HG03097 (cell line): ENCODE measurements around the gene FAM200A.
"Not testable (repeated sequence)": the region's sequence is repeated elsewhere in the genome, so short reads cannot be mapped to it uniquely, and the experiment has no call there.

Experiments
- ATAC-seq: cut with Tn5 transposase; IDR thresholded peaks from one replicate; pipeline ENCODE4 v1.9.1; 2021; ENCODE audit not compliant: unreplicated experiment, low FRiP score

FAM200A gene

DNA sequence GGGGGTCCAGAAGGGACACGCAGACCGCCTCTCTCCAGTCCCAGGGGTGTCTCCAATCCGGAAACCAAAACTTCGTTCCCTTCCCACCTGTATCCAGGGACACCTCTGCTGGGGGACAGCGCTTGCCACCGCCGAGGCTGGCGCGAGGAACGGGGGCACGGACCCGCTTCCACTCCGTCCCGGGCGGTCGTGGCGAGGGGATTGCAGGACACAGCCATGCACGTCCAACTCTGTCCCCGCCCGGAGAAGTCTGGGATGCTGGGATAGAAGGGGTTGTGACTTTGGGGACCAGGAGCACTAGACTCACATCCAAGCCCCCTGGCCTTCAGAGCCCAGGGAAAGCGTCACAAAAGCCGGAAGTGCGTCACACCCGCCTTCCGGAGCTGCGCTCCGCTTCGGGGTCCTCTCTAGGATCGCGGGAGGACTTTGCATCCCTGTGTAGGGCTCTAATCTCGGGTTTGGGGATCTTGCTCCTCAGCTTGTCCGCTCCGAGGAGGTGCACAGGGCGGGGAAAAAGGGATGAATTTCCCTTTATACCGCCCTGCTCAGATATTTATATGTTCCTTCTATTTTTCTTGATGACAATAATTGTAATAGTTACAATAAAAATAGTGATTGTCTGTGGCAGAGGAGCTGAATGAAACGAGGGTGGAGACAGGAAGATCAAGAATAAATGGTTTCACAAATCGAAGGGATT lies at the start of gene FAM200A:
FAM200A (minus strand) TSS at position 348 of the 697 bp plus-strand sequence. CDS start 3,707 bp downstream, outside the sequence.
- peak; percentile 78 for ATAC-seq

GRCh38 chr7:99599836-99600235 lies 47.9 kb upstream of the FAM200A start:
- ATAC-seq, result no peak

DNA sequence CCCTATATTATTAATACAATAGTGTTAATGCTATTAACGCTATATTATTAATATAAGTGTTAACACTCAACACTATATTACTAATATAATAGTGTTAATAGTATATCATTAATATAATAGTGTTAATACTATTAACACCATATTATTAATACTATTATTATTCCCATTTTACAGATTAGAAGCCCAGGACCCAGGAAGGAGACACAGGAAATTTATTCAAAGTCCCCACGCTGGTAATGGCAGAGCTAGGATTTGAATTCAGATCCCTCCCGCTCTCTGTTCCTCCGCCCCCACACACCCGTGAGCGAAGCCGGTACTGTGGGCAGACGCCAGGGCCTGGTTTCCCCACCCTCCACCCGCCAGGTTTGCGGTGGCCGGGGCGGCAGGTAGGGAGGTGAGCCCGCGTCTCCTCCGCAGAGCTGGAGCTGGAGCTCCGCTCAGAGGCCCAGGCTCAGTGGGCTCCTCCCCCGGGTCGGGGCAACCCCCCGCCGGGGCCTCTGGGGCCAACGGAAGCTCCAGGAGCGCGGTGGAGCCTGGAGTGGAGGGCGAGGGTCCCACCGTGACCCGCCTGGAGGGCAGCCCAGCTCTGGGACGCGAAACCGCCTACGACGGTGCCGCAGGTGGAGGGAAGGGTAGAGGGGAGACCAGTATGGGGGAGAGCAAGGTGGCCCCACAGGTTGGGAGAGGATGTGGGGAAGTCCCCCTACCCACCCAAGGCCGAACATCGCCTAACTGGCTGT lies 46.0 kb upstream of the FAM200A start, which contains the start of gene TMEM225B:
TMEM225B (plus strand) TSS at position 506 of the 740 bp plus-strand sequence. CDS start 6,122 bp downstream, outside the sequence.
- no peak for ATAC-seq

DNA sequence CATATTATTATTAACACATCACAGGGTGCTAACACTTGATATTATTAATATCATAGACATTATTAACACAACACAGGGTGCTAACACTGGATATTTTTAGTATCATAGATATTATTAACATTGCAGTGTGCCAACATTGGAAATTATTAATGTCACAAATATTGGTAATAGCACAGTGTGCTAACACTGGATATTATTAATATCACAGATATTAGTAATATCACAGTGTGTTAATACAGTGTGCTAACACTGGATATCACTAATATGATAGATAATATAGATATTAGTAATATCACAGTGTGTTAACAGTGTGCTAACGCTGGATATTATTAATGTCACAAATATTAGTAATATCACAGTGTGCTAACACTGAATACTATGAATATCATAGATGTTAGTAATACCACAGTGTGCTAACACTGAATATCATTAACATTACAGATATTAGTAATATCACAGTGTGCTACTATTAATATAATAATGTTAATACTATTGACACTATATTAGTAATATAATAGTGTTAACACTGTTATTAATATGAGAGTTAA lies 44.6 kb upstream of the FAM200A start:
- ATAC-seq, result no peak

- ATAC-seq, result no peak
Observed at GRCh38 chr7:99594948-99595745, 43.2 kb upstream of the FAM200A start.

DNA sequence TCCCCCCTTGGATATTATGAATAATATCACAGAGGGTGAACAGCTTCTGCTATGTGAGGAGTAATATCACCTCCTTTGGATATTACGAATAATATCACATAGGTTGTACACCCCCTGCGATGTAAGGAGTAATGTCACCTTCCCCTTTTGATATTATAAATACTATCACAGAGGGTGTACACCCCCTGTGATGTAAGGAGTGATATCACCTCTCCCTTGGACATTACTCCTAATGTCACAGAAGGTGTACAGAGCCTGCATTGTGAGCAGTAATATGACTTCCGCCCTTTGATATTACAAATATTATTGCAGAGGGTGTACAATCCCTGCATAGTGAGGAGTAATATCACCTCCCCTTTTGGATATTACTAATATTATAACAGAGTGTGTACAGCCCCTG lies 37.0 kb upstream of the FAM200A start:
- no peak for ATAC-seq

- ATAC-seq, result not testable (repeated sequence)
Observed at GRCh38 chr7:99580778-99581332, 28.9 kb upstream of the FAM200A start.

DNA sequence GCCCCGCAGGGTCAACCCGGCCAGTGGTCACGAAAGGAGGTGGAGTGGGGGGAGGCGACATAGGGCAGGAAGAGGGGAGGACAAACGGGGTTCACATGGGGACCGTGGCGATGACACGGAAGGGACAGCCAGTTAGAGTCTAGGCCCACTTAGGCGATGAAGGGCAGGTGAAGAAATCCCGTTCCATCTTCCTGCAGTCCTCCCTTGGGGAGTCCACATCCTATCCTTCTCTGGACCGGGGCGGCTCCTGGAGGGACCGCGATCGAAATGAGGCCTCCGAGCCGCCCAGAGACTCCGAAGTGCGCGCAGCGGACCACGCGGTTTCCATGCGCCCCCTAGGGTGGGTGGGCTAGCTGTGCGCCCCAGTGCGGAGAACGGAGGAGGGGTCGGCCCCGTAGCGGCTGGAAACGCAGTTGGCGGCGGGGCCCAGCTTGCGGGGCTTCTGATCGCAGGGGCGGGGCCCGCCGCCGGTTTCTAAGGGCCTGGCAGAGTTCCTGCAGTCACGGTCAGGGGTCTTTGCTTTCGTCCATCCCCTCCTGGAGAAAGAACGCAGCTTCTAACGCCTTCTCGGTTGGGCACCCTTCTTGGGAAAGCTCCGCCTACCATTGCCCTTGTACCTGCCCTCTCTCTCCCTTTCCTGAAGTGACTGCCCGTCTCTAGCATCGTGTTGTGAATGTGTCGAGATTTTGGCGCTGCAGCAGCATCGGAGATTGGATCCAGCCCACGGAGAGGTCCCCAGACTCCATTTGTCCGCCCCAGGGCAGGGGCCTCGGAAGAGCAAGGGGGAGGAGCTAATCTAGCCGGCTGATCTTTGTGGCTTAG lies 28.3 kb upstream of the FAM200A start:
- ATAC-seq, result no peak

GRCh38 chr7:99579281-99579955 lies 27.5 kb upstream of the FAM200A start:
- ATAC-seq, result no peak

GRCh38 chr7:99576251-99576650 lies 24.3 kb upstream of the FAM200A start:
- ATAC-seq, result no peak

DNA sequence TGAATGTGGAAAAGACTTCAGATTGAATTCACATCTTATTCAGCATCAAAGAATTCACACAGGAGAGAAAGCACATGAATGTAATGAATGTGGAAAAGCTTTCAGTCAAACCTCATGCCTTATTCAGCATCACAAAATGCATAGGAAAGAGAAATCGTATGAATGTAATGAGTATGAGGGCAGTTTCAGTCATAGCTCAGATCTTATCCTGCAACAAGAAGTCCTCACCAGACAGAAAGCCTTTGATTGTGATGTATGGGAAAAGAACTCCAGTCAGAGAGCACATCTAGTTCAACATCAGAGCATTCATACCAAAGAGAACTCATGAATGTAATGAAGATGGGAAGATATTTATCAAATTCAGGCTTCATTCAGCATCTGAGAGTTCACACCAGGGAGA lies 21.3 kb upstream of the FAM200A start:
- ATAC-seq, result no peak

DNA sequence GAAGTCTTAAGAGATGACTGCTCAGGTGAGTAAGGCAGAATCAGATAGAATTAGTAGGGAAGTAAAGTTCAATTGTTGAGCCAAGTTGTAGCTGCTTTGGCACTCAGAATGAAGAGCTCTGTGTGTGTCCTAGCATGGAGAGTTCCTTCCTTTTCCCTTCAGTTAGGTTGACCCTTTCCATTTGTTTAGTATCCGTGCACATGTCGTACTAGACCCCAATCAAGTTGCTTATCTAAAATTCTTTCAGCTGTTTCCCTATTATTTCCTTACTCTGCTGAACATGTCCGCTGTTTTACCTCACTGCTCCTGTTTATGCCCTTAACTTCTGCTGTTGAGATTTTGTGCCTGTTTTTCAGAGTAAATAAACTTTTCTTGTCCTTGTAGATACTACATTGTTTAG lies 19.9 kb upstream of the FAM200A start:
- no peak for ATAC-seq

GRCh38 chr7:99568770-99569169 lies 16.9 kb upstream of the FAM200A start:
- ATAC-seq, result not testable (repeated sequence)

- no peak for ATAC-seq
Observed at GRCh38 chr7:99563650-99564049, 11.7 kb upstream of the FAM200A start.

DNA sequence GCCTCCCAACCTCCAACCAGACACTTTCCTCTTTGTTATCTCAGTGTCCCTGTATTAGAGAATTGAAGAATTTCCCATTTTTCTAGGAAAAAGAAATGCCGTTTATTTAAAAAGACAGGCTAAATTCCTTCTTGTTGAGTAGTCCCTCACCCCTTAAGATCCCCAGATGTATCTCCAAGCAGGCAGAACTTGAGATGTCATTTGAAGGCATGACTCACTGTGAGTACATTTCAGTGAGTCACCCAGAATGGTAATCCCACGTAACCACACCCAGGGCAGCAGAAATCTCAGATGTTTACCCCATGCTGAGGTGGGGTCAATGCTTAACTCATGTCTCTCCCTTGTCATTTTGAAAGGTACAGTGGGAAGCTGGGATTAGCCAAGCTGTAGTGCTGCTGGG lies 10.9 kb upstream of the FAM200A start:
- ATAC-seq, result no peak

DNA sequence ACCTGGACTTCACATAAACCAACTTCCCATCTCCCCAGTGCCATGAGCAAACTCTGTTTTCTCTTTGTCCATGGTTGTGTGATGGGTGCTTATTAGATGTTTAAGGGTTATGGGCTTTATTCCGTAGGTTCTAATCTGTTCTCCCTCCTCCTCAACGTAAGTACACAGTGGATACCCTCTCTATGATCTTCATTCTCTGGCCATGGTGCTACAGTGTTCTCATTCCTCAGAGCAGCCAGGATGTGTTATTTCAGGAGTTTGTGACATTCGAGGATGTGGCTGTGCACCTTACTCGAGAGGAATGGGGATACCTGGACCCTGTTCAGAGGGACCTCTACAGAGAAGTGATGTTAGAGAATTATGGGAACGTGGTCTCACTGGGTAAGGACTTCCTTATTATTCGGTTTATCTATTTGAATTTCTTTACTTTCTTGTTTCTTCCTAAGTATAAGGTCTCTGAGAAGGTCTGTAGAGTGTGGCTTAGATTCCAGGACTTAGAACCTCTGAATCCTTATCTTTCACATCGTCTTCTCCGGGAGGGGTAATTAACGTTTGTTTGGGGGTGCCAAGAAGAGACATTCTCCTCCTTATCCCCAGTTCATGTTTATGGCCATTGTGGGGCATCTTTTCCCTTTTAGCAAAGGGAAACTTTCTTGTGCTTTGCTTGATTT lies 10.3 kb upstream of the FAM200A start:
- no peak for ATAC-seq

DNA sequence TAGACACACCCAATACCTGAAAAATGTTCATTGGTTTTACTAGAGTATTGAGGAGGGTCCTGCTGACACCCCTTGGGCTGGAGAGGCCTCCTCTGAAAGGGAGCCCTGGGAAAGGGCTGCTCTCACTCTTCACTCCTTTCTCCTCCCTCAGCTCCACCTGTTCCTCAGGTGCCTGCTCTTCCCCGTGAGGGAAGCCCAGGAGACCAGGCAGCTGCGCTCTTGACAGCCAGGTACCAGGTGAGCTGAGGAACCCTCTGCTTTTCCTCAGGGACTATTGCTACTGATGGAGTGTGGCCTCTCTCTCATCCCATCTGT lies 9.8 kb upstream of the FAM200A start:
- ATAC-seq, result no peak

GRCh38 chr7:99560834-99561736 lies 9.2 kb upstream of the FAM200A start:
- ATAC-seq, result no peak
